Esophagus muscularis mucosa (tissue), 4 donors: Measurements from ENCODE around the gene ZNF641. TPM values are rescaled to one million over a fixed set of nuclear protein-coding genes. Genes with fewer than 3 reads are reported as not detected.

Experiments
- DNase-seq: peaks from one replicate; pipeline ENCODE4 v3.0.0-alpha.2; 2017; ENCODE audit errors: extremely low spot score
- H3K27ac ChIP-seq, 4 donors: fragments of 200-600 bp; sonication (generic); replicated peaks in 1 of 4; 1 replicate in 3 of 4; 2 replicates in 1 of 4; pipeline ENCODE4 v1.5.1; 2016 to 2019; ENCODE audit warnings: mild to moderate bottlenecking in 1 of 4
- H3K27me3 ChIP-seq, 4 donors: fragments of 200-600 bp; sonication (generic); one replicate each; pipeline versions ENCODE4 v1.5.1 to v1.6.0; 2016 to 2019
- H3K36me3 ChIP-seq, 4 donors: fragments of 200-600 bp; sonication (generic); one replicate each; pipeline ENCODE4 v1.5.1; 2016 to 2019
- H3K4me1 ChIP-seq, 4 donors: fragments of 200-600 bp; sonication (generic); one replicate each; pipeline ENCODE4 v1.5.1; 2016 to 2019
- H3K4me3 ChIP-seq, 4 donors: fragments of 200-600 bp; sonication (generic); 1 replicate in 2 of 4; 2 replicates in 2 of 4; pipeline ENCODE4 v1.5.1; 2016 to 2019; ENCODE audit warnings: mild to moderate bottlenecking in 4 of 4, moderate library complexity in 1 of 4
- H3K9me3 ChIP-seq, 4 donors: fragments of 200-600 bp; sonication (generic); 1 replicate in 3 of 4; 2 replicates in 1 of 4; pipeline ENCODE4 v1.5.1; 2016 to 2019
- POLR2A ChIP-seq: fragments of 450-650 bp; IDR thresholded peaks from one replicate; pipeline ENCODE4 v1.6.1; 2017; ENCODE audit warnings: antibody characterized with exemption, moderate library complexity, mild to moderate bottlenecking, low read depth
- POLR2AphosphoS5 ChIP-seq, 2 donors: sonication (generic); formaldehyde crosslinking; IDR thresholded peaks; one replicate each; pipeline ENCODE4 v1.6.1; 2017; ENCODE audit warnings: antibody characterized with exemption in 2 of 2
- WGBS: methylation state at CpG from one replicate; pipeline ENCODE4 v1.1.5; 2018; 5-methylcytosine and 5-hydroxymethylcytosine counted together
- intact Hi-C: fragments of 100-400 bp; cut with DNase I; formaldehyde crosslinking; loops from one replicate; pipeline ENCODE4 v1.15.1; 2023
- small RNA-seq, 3 donors: library from RNA; depleted of rRNA; stranded (forward); fragments of <200 nt; gene quantifications; one replicate each; pipeline ENCODE3, GENCODE V24; 2016
- total RNA-seq, 4 donors: library from RNA; depleted of rRNA; stranded (reverse); fragments of >200 nt; gene quantifications; one replicate each; pipeline versions ENCODE4 v1.1.0 to v1.2.1, GENCODE V29; 2016

Gene ZNF641
- total RNA-seq, 4 donors from 2014 or later = 23.0 to 33.2 (median 29.6) TPM

GRCh38 chr12:48288387-48289268 lies 62.1 kb downstream of the ZNF641 start:
- intact Hi-C loops = no loop called here
- Histone ChIP-seq H3K4me3 (no peak overlapping the region), H3K4me1 (no peaks in the 10 kb centered on the region), H3K9me3 (no peaks in the 10 kb centered on the region), H3K27me3 (peaks cover 0 to 6% (median 0%) of the 10 kb centered on the region in 4 donors), H3K27ac (no peak overlapping the region), H3K36me3 (no peaks in the 10 kb centered on the region)
- TF ChIP-seq POLR2A (no peak), POLR2AphosphoS5 (IDR thresholded peaks at IDR 0.05) (no peak)
- WGBS = 71% methylated on average over 6 of the region's 6 CpGs
- DNase-seq = no peak

Small RNAs within 50 kb of the gene (small RNA-seq; reads per million reads assigned to genes)
- gene AC024257.2 = 0 reads per million in 3 donors

Other genes with a start within 250 kb of the ZNF641 start
- gene SENP1, start 244.8 kb downstream of the ZNF641 start, total RNA-seq = 10 to 100 TPM; 12.9 to 19.2 (median 14.3) TPM
- gene PFKM, start 231.6 kb downstream of the ZNF641 start, total RNA-seq = 10 to 100 TPM; 55.6 to 71.3 (median 63.4) TPM
- gene ASB8, start 193.4 kb downstream of the ZNF641 start, total RNA-seq = 10 to 100 TPM; 32.1 to 40.9 (median 36.2) TPM
- gene CCDC184, start 167.3 kb downstream of the ZNF641 start, total RNA-seq = 1 to 10 TPM in 3 of 4 donors, under 1 TPM in 1; 0.66 to 2.5 (median 1.7) TPM
- not detected for gene OR10AD1, start 147.6 kb downstream of the ZNF641 start, total RNA-seq
- not detected for gene ANP32D, start 121.6 kb upstream of the ZNF641 start, total RNA-seq
- gene C12orf54, start 131.6 kb upstream of the ZNF641 start, total RNA-seq = not detected
- gene OR8S1, start 174.7 kb upstream of the ZNF641 start, total RNA-seq = under 1 TPM in 1 of 4 donors, not detected in 3; 0.32 TPM
- not detected for gene LALBA, start 219.1 kb upstream of the ZNF641 start, total RNA-seq